Measurements from ENCODE around the gene PCBD2. TPM values are rescaled to one million over a fixed set of nuclear protein-coding genes. Genes with fewer than 3 reads are reported as not detected.
"Not testable (repeated sequence)": the region's sequence is repeated elsewhere in the genome, so short reads cannot be mapped to it uniquely, and the experiment has no call there.

Gene PCBD2
- total RNA-seq (10 to 100 TPM in 3 of 7 donors, 1 to 10 TPM in 4; 5.7 to 13.1 (median 9.5) TPM), polyA plus RNA-seq (1 to 10 TPM; 4.5 to 8.2 TPM)
- long read RNA-seq, donor 1, transcript PCBD2-201 (4 exons, 1,223 nt), result major isoform, 8 of 10 reads
- long read RNA-seq, donor 1, partial matches to known transcripts, result 0 of 10 reads
- long read RNA-seq, donor 1, other reads (novel, unspliced or antisense), result 2 of 10 reads
- long read RNA-seq, donor 2, partial matches to known transcripts, result 0 of 4 reads
- long read RNA-seq, donor 2, other reads (novel, unspliced or antisense), result 0 of 4 reads
- long read RNA-seq, donor 3, transcript PCBD2-201 (4 exons, 1,223 nt), result major isoform, 11 of 13 reads
- long read RNA-seq, donor 3, partial matches to known transcripts, result 0 of 13 reads
- long read RNA-seq, donor 3, other reads (novel, unspliced or antisense), result 2 of 13 reads

DNA sequence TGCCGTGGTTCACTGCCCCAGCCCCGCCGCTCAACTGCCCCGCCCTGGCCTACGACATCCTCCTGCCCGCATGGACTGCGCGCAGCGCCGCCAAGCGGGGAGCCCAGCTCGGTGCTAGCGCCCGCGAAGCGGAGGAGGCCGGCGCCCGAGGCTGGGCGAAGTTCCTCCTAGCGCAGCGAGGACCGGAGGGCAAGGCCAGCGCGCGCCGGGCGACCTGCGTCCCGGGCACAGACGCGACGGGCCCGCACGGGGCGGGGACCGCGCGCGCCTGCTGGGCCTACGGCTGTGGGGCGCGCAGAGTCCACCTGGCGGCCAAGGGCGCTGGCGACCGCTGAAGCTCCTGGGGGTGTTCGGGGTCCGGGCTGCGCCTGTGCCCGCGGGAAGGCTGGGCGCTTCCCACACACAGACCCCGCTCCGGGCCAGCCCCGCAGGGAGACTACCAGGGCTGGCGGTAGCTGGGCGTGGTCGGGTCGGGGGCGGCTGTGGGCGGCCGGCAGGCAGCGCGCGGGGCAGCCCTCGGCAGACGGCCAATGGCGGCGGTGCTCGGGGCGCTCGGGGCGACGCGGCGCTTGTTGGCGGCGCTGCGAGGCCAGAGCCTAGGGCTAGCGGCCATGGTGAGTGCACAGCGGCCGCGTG is at the start of gene PCBD2:
PCBD2 (plus strand) TSS at position 522 of the 636 bp plus-strand sequence; CDS start at position 531, 9 bp downstream.
- peak; percentile 88 to 94 (median 90) for DNase-seq
- peak within 1 kb of the TSS; percentile 91 to 100 for H3K27ac ChIP-seq
- no peaks in the 10 kb centered on the region for H3K27me3 ChIP-seq
- WGBS, 3 donors, result 0 to 1% (median 1%) methylated on average over 33 to 84 of the region's 84 CpGs
- TF ChIP-seq EP300 (IDR thresholded peaks at IDR 0.05) (no peak), POLR2A (IDR thresholded peaks at IDR 0.05) (no peak)
- TF ChIP-seq, protein P1, sequence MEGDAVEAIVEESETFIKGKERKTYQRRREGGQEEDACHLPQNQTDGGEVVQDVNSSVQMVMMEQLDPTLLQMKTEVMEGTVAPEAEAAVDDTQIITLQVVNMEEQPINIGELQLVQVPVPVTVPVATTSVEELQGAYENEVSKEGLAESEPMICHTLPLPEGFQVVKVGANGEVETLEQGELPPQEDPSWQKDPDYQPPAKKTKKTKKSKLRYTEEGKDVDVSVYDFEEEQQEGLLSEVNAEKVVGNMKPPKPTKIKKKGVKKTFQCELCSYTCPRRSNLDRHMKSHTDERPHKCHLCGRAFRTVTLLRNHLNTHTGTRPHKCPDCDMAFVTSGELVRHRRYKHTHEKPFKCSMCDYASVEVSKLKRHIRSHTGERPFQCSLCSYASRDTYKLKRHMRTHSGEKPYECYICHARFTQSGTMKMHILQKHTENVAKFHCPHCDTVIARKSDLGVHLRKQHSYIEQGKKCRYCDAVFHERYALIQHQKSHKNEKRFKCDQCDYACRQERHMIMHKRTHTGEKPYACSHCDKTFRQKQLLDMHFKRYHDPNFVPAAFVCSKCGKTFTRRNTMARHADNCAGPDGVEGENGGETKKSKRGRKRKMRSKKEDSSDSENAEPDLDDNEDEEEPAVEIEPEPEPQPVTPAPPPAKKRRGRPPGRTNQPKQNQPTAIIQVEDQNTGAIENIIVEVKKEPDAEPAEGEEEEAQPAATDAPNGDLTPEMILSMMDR (IDR thresholded peaks at IDR 0.05), result peak; percentile 59 to 96 (median 93)
- peak within 1 kb of the TSS; percentile 92 for H3K4me3 ChIP-seq
- no peaks in the 10 kb centered on the region for H3K36me3 ChIP-seq
- H3K9me3 ChIP-seq, result no peaks in the 10 kb centered on the region
- intact Hi-C loops (cut with DNase I), result loop anchor here in 2 of 4 donors (2.0 to 10.0 kb wide), 4 partner anchors 57 to 162 kb away; partner anchors contain the start of gene C5orf24 (in 1 of the 2)
- H3K4me1 ChIP-seq (ENCODE audit: insufficient read depth), result peaks cover 2% of the 10 kb centered on the region

GRCh38 chr5:134856465-134856864 is 48.5 kb upstream of the PCBD2 start:
- H3K9me3 ChIP-seq; H3K27me3 ChIP-seq; H3K4me1 ChIP-seq (ENCODE audit: insufficient read depth); H3K4me3 ChIP-seq; H3K27ac ChIP-seq; DNase-seq; H3K36me3 ChIP-seq; intact Hi-C loops (cut with DNase I): not testable (repeated sequence)
- 91 to 95% (median 92%) methylated on average over 7 of the region's 7 CpGs for WGBS, 3 donors

GRCh38 chr5:134857401-134857800 is 47.5 kb upstream of the PCBD2 start:
- Histone ChIP-seq H3K36me3 (no peaks in the 10 kb centered on the region), H3K9me3 (no peaks in the 10 kb centered on the region), H3K27me3 (no peaks in the 10 kb centered on the region), H3K4me1 (ENCODE audit: insufficient read depth) (no peaks in the 10 kb centered on the region), H3K27ac (no peak overlapping the region), H3K4me3 (no peak overlapping the region)
- no peak for TF ChIP-seq POLR2A (IDR thresholded peaks at IDR 0.05)
- TF ChIP-seq EP300 (IDR thresholded peaks at IDR 0.05), result no peak
- TF ChIP-seq, protein P1 (IDR thresholded peaks at IDR 0.05), result no peak
- WGBS, 3 donors, result 55 to 67% (median 59%) methylated on average over 3 of the region's 3 CpGs
- DNase-seq, result no peak
- intact Hi-C loops (cut with DNase I), result no loop called here

GRCh38 chr5:134864707-134865106 is 40.2 kb upstream of the PCBD2 start:
- intact Hi-C loops (cut with DNase I), result no loop called here
- H3K9me3 ChIP-seq, result no peaks in the 10 kb centered on the region
- H3K27ac ChIP-seq, result no peak overlapping the region
- no peaks in the 10 kb centered on the region for H3K4me1 ChIP-seq (ENCODE audit: insufficient read depth)
- no peak overlapping the region for H3K4me3 ChIP-seq
- no peaks in the 10 kb centered on the region for H3K36me3 ChIP-seq
- no peaks in the 10 kb centered on the region for H3K27me3 ChIP-seq
- TF ChIP-seq, protein P1 (IDR thresholded peaks at IDR 0.05), result no peak
- no peak for TF ChIP-seq POLR2A (IDR thresholded peaks at IDR 0.05)
- no peak for TF ChIP-seq EP300 (IDR thresholded peaks at IDR 0.05)
- no peak for DNase-seq
- WGBS, 3 donors, result 80 to 94% (median 91%) methylated on average over 2 of the region's 2 CpGs

Measured in ovary (tissue), 10 donors.